GM18519 (cell line): ENCODE measurements around the gene MMP15.
"Not testable (repeated sequence)": the region's sequence is repeated elsewhere in the genome, so short reads cannot be mapped to it uniquely, and the experiment has no call there.

Source experiments
- ATAC-seq: cut with Tn5 transposase; IDR thresholded peaks from one replicate; pipeline ENCODE4 v1.9.1; 2021; ENCODE audit warnings: mild to moderate bottlenecking, moderate library complexity; ENCODE audit not compliant: unreplicated experiment, low FRiP score

Gene MMP15

DNA sequence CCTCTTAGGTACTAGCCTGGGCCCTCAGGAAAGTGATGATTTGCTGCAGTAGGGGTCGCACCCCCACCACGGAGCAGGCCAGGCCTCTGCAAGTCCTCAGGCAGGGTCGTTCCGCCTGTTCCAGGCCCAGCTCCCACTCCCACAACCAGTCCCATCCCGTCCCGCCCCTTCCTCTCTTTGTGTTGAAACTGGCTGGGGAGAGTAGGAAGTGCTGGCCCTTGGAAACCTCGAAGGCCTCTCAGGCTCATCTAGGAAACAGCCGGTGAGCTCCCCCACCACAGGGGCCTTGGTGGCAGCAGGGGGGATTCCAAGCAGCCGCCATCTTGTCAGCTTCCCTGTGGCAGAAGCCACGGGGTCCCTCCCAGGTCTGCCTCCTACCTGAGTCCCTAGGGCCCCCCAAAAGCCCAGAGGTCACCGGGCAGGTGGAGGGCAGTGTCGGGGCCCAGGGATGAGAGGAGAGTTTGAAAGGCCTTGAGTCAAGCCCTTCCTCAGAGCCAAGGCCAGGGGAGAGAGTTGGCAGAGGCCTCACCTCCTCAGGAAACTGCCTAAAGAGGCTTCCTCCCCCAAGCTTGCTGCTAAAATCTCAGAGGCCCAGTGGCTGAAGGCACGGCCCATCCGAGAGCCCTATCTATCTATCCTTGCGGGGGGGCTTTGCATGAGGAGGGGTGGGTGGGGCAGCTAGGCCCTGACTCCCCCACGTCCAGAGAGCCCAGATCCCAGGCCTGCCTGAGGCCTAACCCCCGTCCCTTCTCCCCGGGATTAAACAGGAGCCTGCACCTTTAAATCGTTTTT, 22.2 kb downstream of the MMP15 start:
- ATAC-seq, result no peak

DNA sequence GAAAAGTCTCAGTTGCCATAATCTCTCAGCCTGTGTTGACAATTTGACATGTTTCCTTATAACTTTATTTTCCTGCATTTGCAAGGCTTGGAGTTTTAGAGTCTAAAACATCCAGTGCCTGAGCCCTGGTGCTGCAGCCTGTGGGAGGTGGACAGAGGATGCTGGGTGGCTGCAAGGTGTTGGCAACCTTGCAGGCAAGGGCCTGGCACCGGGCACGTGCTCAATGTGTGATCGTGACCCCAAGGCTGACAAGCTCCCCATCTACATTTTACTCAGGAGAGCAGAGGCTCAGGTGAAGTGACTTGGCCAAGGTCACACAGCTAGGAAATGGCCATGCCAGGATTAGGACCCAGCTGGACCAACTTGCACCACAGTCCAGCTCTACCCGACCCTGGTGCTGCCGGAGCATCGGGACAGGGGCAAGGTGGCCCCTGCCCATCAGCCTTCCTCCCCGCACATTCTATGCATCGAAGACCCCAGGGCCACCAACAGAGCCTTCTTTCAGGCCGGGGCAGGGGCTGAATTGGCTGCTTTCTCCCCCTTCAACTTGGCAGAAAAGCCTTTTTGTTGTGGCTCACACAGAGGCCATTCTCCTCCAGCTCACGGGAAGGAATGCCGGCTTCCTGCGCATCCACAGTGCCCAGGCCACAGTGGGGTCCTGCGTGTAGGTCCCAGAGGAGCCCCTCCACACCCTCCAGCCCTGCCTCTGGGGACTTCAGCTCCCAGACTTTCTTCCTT, 23.1 kb downstream of the MMP15 start:
- ATAC-seq, result no peak

DNA sequence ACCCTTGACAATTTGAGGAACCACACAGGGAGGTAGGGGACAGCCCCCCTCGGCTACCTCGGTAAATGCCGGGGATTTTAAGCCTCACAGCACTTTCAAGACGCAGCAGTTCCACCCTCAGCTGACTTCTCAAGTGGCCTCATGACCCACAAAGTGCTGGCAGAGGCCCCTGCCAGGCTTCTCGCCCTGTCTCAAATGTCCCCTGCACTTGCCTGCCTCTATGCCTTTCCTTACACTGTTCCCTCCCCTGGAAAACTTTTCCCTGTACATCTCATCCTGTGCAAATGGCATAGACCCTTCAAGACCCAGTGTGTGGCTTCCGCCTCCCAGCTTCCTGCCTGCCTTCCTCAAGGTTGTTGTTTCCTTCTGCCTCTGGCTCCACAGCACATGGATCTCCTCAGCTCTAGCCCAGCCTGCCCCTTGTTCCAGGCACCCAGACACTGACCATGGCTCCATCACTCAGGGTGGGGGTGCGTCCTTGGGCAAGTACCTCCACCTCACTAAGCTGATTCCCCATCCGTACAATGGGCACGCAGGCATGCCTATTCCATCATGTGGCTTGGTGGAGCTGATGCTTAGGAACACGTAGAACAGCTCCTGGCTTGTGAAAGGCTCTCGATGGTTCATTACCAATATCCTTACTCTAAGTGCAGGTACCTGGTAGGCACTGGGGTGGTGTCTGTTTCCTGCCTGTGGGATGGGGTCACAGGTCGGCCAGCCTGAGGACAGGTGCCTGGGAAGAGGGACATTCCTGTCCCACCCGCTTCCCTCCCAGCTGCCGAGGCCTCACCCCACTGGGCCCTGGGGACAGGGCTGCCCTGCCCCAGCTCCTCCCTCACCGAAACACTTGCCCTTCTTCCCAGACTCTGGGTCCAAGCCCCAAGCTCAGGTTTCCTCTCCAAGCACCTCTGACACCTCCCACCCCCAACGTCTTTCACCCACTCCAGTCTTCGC, 24.0 kb downstream of the MMP15 start:
- no peak for ATAC-seq

DNA sequence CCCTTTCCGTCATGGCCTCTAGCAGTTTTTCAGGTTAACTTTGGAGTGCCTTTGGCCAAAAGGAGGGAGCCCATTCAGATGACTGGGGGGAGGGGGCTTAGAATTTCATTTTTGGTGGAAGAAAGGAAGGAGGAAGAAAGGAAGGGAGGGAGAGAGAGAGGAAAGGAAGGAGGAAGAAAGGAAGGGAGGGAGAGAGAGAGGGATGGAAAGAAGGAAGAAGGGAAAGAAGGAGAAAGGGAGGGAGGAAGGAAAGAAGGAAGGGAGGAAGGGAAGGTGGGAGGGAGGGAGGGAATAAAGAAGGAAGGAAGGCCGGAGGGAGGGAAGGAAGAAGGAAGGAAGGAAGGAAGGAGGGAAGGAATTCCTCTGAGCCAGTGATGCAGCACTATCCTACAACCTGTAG, 25.7 kb downstream of the MMP15 start:
- ATAC-seq, result no peak

DNA sequence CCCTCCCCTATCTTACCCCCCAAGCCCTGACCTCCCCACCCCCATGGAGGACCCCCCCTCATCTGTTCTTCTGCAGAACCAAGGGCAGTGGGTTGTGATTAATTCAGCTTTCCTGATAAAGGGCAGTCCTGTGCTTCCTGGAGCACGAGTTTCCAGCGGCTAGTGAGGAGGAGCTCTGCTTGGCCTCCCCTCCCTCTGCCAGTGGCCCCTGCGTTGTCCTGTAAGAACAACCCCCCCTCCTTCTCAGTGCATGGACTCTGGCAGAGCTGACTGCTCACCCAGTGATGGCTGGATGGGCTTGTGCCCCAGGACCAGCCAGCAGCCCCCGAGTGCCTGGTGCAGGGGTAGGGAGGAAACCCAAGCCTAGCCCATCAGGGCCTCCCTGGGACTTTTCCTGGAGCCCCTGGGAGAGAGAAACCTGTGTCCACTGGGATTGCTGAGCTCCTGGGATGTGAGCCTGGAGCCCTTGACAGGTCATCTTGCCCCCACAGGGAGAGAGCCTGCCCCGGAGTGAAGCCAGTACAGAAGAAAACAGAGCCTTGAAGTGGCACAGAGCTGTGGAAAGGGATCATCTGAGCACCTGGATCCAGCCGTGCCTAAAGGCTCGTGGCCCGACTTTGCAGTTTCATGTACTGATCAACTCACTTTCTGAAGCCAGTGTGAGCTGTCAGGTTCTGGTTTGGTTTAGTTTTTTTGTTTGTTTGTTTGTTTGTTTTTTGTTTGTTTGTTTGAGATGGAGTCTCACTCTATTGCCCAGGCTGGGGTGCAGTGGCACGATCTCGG, 26.5 kb downstream of the MMP15 start:
- ATAC-seq, result no peak

DNA sequence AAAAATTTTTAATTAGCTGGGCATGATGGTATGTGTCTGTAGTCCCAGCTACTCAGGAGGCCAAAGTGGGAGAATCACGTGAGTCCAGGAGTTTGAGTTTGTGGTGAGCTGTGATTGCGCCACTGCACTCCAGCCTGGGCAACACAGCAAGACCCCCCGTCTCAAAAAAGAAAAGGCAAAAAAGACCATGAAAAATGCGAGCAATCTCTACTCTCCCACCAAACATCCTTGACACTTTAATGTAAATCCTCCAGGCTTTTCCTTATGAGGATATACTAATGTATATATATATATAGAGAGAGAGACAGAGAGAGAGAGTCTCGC, 28.1 kb downstream of the MMP15 start:
- no peak for ATAC-seq

DNA sequence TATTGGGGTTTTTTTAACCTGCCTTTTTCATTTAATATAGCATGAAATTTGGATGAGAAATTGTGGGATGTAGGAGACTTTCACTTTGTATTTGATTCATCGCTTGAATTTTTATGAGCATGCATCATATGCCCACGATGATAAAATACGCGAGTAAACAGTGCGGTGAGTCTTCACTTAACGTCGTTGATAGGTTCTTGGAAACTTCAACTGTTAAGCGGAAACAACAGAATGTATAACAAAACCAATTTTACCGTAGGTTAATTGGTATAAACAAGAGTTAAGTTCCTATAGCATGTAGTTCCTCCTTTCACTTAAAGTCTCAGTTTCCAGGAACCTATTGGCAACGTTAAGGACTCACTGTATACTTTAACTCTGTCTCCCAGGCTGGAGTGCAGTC, 28.7 kb downstream of the MMP15 start:
- no peak for ATAC-seq

DNA sequence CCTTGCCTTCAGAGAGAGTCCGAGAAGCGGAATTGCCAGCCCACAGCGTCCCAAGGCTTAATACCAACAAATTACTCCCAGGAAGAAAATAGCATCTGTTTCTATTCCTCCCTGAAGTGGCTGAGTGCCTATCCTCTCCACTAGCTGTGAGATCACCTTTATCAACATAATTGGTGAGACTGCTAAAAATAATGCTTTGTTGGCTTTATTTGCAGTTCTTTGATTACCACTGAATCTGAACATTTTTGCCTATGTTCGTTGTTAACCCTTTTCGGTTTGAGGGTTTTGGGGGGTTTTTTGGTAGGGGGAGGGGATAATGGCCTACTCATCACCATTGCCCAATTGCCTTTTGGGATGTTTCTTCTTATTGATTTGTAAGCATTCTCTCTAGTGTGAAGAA, 31.0 kb downstream of the MMP15 start:
- no peak for ATAC-seq

DNA sequence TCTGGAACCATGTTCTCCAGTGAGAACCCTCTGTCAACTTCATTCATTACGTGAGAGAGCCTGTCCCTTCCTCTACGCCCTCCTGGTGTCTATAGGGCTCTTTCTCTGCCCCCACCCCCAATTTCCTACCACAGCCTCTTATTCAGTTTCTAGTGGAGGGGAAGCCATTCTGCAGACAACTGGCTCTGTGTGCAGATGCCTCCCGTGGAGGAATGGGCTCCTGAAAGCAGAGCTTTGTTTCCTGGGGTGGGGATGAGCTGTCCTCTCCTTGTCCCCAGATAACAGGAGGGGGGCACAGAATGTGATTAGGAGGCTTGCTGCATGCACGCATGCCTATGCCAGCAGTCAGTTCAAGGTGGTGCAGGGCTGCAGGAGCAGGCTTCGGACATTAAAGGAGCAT, 31.6 kb downstream of the MMP15 start:
- ATAC-seq, result no peak

DNA sequence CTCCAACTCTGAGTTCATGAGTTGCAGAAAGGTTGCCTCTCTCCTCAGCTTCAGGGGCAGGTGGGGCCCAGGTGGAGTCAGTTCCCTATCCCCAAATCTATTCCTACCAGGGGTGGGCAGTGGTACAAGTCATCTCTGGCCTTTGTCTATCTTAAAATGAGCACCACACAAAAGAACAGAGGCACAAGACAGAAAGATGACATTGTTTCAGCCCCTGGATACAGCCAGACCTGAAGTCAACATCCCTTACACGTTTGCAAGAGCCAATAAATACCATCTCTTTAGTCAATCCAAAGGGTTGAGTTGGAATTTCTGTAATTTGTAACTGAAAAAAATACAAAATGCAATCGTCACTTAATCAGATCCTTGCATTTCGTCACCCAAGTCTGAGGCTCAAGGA, 32.2 kb downstream of the MMP15 start:
- ATAC-seq, result no peak

DNA sequence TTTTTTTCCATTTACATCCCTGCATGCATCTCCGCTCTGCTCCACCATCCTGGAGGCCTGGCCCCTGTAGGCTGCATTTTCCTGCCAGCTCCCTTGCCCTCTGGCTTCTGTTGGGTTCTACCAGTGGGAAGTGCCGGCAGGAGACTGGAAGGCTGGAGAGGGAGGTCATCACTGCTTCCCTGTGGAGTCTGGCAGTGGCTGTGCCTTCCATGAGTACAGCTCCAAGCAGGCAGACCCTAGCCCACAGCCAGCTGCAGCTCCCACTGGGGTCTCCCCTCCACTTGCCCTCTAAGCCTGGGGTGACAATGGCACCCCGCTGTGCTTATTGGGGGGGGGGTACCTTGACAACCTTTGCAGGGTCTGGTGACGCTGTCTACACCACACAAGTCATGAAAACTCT, 37.3 kb downstream of the MMP15 start:
- no peak for ATAC-seq

DNA sequence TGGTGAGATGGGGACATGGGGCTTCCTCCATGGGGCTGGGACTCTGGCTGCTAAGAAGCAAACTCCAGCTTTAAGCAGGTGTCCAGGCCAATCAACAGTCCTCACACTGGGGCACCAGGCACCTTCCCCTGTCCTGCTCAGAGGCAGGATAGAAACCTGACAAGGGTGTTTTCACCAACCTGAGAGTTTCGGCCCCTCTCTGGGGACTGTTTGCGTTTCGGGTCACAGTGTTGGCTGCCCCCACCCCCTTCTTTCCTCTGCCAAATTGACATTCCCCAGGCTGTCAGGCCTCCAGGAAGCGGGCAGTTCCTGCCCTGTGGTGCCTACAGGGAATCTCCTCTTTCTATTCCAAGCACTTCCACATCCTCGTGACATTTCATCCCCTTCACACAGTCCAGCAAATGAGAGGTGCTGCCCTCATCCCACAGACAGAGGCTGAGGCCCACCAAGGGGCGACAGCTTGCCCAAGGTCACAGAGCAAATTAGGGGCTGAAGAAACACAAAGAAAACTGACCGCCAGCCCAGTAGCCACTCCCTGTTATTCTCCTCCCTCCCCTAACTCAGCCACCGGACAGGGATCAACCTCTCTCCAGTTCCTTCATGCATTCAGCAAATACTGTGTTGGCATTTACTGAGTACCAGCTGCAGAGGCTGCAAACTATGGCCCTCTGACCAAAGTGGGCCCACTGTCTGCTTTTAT, 38.0 kb downstream of the MMP15 start:
- ATAC-seq, result no peak

DNA sequence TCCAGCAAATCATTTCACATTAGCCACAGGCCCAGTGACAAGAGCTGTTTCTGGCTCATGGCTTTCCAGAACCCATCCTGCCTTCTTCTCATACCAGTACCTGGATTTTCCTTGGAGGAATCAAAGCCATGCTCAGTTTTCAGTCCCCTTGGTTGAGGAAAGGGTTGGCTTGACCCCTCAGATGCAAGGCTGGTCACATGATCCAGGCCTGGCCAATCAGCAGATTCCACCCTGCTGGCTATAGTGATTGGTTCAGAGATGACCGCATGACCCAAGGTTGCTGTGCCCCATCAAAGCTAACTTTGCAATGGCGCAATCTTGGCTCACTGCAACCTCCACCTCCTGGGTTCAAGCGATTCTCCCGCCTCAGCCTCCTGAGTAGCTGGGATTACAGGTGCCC, 45.0 kb downstream of the MMP15 start:
- no peak for ATAC-seq

DNA sequence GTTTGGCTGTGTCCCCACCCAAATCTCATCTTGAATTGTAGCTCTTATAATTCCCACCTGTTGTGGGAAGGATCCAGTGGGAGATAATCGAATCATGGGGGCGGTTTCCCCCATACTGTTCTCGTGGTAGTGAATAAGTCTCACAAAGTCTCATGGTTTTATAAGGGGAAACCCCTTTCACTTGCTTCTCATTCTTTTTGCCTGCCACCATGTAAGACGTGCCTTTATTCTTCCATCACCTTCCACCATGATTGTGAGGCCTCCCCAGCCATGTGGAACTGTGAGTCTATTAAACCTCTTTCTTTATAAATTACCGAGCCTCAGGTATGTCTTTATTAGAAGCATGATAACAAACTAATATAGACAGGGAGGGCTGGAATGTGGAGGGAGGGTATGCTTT, 46.6 kb downstream of the MMP15 start:
- not testable (repeated sequence) for ATAC-seq

DNA sequence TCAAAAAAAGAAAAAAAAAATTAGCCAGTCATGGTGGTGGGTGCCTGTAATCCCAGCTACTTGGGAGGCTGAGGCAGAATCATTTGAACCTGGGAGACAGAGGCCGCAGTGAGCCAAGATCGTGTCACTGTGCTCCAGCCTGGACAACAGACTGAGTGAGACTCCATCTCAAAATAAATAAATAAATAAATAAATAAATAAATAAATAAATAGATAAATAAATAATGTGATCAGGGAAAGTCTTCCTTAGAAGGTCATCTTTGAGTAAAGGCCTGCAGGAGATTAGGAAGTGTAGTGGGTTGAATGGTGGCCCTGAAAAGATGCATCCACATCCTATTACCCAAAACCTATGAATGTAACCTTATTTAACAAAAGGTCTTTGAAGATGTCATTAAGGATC, 47.5 kb downstream of the MMP15 start:
- ATAC-seq, result not testable (repeated sequence)

DNA sequence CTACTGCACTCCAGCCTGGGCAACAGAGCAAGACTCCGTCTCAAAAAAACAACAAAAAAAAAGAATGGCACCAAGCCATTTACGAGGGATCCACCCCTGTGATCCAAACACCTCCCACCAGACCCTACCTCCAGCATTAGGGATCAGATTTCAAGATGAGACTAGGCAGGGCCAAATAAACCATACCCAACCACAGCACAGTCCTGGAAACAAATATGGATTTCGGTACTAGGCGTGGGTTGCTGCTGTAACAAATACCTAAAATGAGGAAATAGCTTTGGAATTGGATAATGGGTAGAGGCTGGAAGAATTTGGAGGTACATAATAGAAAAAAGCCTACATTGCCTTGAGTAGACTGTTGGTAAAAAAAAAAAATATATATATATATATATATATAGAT, 49.1 kb downstream of the MMP15 start:
- no peak for ATAC-seq

DNA sequence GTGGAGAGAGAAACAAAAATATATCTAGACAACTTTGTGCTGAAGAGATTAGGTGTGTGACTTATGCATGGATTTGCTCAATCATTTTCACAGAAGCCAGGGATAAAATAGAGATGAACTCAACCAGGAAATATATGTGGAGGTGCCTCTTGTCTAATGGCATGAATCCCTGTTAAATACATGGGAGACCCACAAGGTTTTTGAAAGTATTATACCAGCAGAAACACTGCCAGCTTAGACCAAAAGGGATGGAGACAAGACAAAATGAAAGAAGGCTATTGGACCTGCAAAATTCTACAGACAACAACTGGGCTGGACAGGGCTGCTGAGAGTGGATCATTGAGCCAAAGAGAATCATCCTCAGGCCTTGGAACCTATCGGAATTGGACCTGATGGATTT, 51.0 kb downstream of the MMP15 start:
- no peak for ATAC-seq

DNA sequence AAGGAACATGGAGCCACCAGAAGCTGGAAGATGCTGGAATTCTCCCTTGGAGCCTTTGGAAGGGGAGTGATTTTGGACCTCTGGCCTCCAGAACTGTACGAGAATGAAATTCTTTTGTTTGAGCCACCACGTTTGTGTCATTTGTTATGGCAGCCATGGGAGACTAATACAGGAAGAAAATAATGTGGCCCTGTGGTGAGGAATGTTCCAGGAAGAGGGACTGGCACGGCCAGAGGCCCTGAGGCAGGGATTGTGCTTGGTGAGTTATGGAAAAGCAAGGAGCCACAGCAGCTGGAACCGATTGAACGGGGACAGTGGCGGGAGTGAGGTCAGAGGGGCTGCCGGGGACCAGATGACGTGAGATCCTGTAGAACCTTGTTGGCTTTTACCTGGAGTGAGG, 52.2 kb downstream of the MMP15 start:
- ATAC-seq, result no peak

DNA sequence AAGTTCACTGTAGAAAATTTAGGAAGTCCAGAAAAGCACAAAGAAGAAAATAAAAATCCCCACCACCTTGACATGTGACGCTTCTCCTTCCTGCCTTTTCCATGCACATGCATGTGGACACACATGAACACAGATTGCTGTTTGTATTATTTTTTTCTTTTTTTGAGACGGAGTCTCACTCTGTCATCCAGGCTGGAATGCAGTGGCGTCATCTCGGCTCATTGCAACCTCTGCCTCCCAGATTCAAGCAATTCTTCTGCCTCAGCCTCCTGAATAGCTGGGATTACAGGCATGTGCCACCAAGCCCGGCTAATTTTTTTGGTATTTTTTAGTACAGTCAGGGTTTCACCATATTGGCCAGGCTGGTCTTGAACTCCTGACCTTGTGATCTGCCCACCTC, 55.1 kb downstream of the MMP15 start:
- not testable (repeated sequence) for ATAC-seq

DNA sequence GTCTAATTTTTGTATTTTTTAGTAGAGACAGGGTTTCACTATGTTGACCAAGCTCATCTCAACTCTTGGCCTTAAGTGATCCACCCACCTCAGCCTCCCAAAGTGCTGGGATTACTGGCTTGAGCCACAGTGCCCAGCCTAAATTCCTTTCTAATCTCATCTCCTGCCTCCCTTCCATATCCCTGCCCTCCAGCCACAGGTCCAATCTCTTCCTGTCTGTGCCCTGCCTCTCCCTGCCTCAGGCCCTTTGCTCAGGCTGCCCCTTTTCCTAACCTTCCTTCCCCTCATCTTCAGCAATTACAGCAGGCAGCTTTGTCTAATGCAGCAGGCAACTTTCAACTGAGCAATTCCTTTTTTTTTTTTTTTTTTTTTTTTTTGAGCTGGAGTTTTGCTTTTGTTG, 56.8 kb downstream of the MMP15 start:
- ATAC-seq, result no peak
